ENCODE data around the gene DNAJB8.

DNA sequence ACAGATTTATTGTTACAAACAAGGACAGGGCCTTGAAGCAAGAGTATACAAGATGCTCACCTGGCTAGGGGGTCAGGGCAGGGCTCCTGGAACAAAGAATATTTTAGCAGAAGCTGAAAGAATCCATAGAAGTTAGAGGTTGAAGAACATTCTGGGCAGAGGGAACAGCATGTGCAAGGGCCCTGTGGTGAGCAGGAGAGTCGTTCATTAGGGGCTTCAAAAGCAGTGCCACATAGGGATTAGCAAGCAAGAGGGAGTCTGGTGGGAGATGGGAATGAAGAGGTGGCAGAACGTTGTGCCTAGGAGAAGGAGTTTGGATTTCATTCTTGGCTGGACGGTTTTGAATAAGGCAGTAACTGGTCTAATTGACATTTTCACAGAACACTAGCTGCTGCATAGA is 22.9 kb downstream of the DNAJB8 start:
- TF ChIP-seq, protein P1, sequence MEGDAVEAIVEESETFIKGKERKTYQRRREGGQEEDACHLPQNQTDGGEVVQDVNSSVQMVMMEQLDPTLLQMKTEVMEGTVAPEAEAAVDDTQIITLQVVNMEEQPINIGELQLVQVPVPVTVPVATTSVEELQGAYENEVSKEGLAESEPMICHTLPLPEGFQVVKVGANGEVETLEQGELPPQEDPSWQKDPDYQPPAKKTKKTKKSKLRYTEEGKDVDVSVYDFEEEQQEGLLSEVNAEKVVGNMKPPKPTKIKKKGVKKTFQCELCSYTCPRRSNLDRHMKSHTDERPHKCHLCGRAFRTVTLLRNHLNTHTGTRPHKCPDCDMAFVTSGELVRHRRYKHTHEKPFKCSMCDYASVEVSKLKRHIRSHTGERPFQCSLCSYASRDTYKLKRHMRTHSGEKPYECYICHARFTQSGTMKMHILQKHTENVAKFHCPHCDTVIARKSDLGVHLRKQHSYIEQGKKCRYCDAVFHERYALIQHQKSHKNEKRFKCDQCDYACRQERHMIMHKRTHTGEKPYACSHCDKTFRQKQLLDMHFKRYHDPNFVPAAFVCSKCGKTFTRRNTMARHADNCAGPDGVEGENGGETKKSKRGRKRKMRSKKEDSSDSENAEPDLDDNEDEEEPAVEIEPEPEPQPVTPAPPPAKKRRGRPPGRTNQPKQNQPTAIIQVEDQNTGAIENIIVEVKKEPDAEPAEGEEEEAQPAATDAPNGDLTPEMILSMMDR (conservative IDR thresholded peaks at IDR 0.05; ENCODE audit: low read depth, low read length), result no peak
- no peak for TF ChIP-seq EZH2 (IDR thresholded peaks at IDR 0.05; ENCODE audit: low read length, unreplicated experiment)

All from PC-3 (cell line).